BJ (cell line): ENCODE results near the gene ARHGEF17. TPM values are rescaled to one million over a fixed set of nuclear protein-coding genes. Genes with fewer than 3 reads are reported as not detected.

ENCODE experiments used
- CTCF ChIA-PET: fragments of 350-600 bp; formaldehyde crosslinking; extraction: SDS; loops from one replicate; lab custom pipeline; 2021; ENCODE audit warnings: antibody characterized with exemption, inconsistent platforms; lab: Yijun Ruan, JAX
- POLR2A ChIA-PET: fragments of 300-600 bp; sonication (Branson Sonifier 250); formaldehyde crosslinking; extraction: SDS; loops from one replicate; lab custom pipeline; 2021; ENCODE audit warnings: antibody characterized with exemption; lab: Charles Lee
- DNase-seq: peaks from one replicate; pipeline ENCODE4 v3.0.0-alpha.2; 2011; ENCODE audit warnings: low read depth
- H3K27me3 ChIP-seq: 2 replicates; pipeline ENCODE4 v1.6.0; 2011; ENCODE audit warnings: low read length; ENCODE audit not compliant: control insufficient read depth, insufficient read depth
- H3K36me3 ChIP-seq: 2 replicates; pipeline ENCODE4 v1.5.1; 2011; ENCODE audit warnings: low read length; ENCODE audit not compliant: control insufficient read depth, insufficient read depth
- H3K4me3 ChIP-seq: 2 replicates; pipeline ENCODE4 v1.5.1; 2011; ENCODE audit warnings: low read depth, mild to moderate bottlenecking, control low read depth, low read length
- CTCF ChIP-seq: IDR thresholded peaks from 2 replicates; pipeline ENCODE4 v1.5.1; 2011; ENCODE audit warnings: low read depth, mild to moderate bottlenecking, control low read depth, inconsistent platforms, low read length, moderate library complexity; ENCODE audit not compliant: insufficient read depth
- polyA plus RNA-seq: library from polyadenylated mRNA; depleted of rRNA; stranded (reverse); fragments of >200 nt; gene quantifications from 2 replicates; pipeline ENCODE4 v1.2.3, GENCODE V29; 2011

Gene ARHGEF17
- polyA plus RNA-seq, 1 experiment: 85.7 TPM

GRCh38 chr11:73312036-73312435, 4.0 kb downstream of the ARHGEF17 start:
- POLR2A ChIA-PET: no interaction called here
- TF ChIP-seq CTCF: no peak
- Histone ChIP-seq H3K27me3 (no peaks in the 10 kb centered on the region), H3K4me3 (peak overlapping the region; percentile 80), H3K36me3 (peaks cover 20% of the 10 kb centered on the region)
- no peak for DNase-seq
- CTCF ChIA-PET: interaction anchor here (2.7 to 11.3 kb wide), 2 partner anchors 26 to 40 kb away, joined by 17 to 259 read pairs; no protein-coding TSS in a partner anchor

GRCh38 chr11:73312851-73313327, 4.8 kb downstream of the ARHGEF17 start:
- Histone ChIP-seq H3K27me3 (no peaks in the 10 kb centered on the region), H3K4me3 (peak overlapping the region; percentile 80), H3K36me3 (peaks cover 20% of the 10 kb centered on the region)
- CTCF ChIA-PET: interaction anchor here (1.1 to 11.3 kb wide), 5 partner anchors 11 to 39 kb away, joined by 3 to 259 read pairs (median 13); no protein-coding TSS in a partner anchor
- DNase-seq: no peak
- no peak for TF ChIP-seq CTCF
- POLR2A ChIA-PET: interaction anchor here (0.5 to 1.3 kb wide), 3 partner anchors 11 to 1089 kb away, joined by 3 to 6 read pairs (median 3); no protein-coding TSS in a partner anchor

GRCh38 chr11:73313652-73314051, 5.6 kb downstream of the ARHGEF17 start:
- H3K36me3 ChIP-seq: peaks cover 21% of the 10 kb centered on the region
- TF ChIP-seq CTCF: no peak
- peak overlapping the region; percentile 80 for H3K4me3 ChIP-seq
- POLR2A ChIA-PET: interaction anchor here (1.3 kb wide), 1 partner anchor 10 kb away, joined by 6 read pairs; no protein-coding TSS in a partner anchor
- no peak for DNase-seq
- H3K27me3 ChIP-seq: no peaks in the 10 kb centered on the region
- CTCF ChIA-PET: interaction anchor here (1.1 to 11.3 kb wide), 6 partner anchors 11 to 80 kb away, joined by 3 to 259 read pairs (median 8); no protein-coding TSS in a partner anchor

GRCh38 chr11:73314117-73314961, 6.3 kb downstream of the ARHGEF17 start:
- no peak for DNase-seq
- ChIA-PET POLR2A (interaction anchor here (0.9 to 1.4 kb wide), 2 partner anchors 9 to 20 kb away, joined by 3 to 19 read pairs; no protein-coding TSS in a partner anchor), CTCF (interaction anchor here (1.0 to 11.3 kb wide), 8 partner anchors 8 to 79 kb away, joined by 3 to 259 read pairs (median 4); no protein-coding TSS in a partner anchor)
- no peaks in the 10 kb centered on the region for H3K27me3 ChIP-seq
- peak; percentile 23; the same call in 1 of the 2 replicates for TF ChIP-seq CTCF
- peak overlapping the region; percentile 80 for H3K4me3 ChIP-seq
- H3K36me3 ChIP-seq: peaks cover 22% of the 10 kb centered on the region
